D721Med (cell line): ENCODE data around the gene HRH3.
A peak's percentile ranks its signal among the peaks of the same experiment; 100 is the strongest.

Source experiments
- DNase-seq: peaks from one replicate; pipeline ENCODE4 v3.0.0; 2011; ENCODE audit warnings: low spot score; ENCODE audit not compliant: insufficient read length
- FAIRE-seq: peaks from 2 replicates; lab custom pipeline; 2011; peaks lifted over from hg19 to GRCh38; lab: Jason Lieb, UNC
- CTCF ChIP-seq: IDR thresholded peaks from 2 replicates; pipeline ENCODE4 v1.5.1; 2012; ENCODE audit warnings: mild to moderate bottlenecking, control low read depth; ENCODE audit not compliant: insufficient read depth; ENCODE audit errors: missing control alignments

HRH3 gene

GRCh38 chr20:62219992-62220665 lies at the start of gene HRH3:
TSS of gene HRH3 (minus strand) at chr20:62220278. CDS start at chr20:62219970, 308 bp downstream.
- FAIRE-seq (no peak), DNase-seq (peak; percentile 79)
- no peak for TF ChIP-seq CTCF

GRCh38 chr20:62269871-62270270 lies 49.8 kb upstream of the HRH3 start:
- TF ChIP-seq CTCF, result no peak
- DNase-seq, result no peak
- FAIRE-seq, result no peak

- no peak for DNase-seq
- FAIRE-seq, result no peak
- no peak for TF ChIP-seq CTCF
Observed at GRCh38 chr20:62269378-62269777, 49.3 kb upstream of the HRH3 start.

- DNase-seq (no peak), FAIRE-seq (no peak)
- no peak for TF ChIP-seq CTCF
Observed at GRCh38 chr20:62268228-62268900, 48.3 kb upstream of the HRH3 start.

- no peak for TF ChIP-seq CTCF
- FAIRE-seq, result no peak
- DNase-seq, result no peak
Observed at GRCh38 chr20:62267543-62267942, 47.5 kb upstream of the HRH3 start.

GRCh38 chr20:62266851-62267250 lies 46.8 kb upstream of the HRH3 start:
- FAIRE-seq (no peak), DNase-seq (no peak)

More at GRCh38 chr20:62266851-62267250, 46.8 kb upstream of the HRH3 start:
- TF ChIP-seq CTCF, result no peak
